G401 (cell line): ENCODE data around the gene FAM193A. TPM values are rescaled to one million over a fixed set of nuclear protein-coding genes. Genes with fewer than 3 reads are reported as not detected.
"Not testable (repeated sequence)": the region's sequence is repeated elsewhere in the genome, so short reads cannot be mapped to it uniquely, and the experiment has no call there.

Experiments used
- DNase-seq: peaks from one replicate; pipeline ENCODE4 v3.0.0-alpha.2; 2015; ENCODE audit warnings: low spot score
- in situ Hi-C: cut with HindIII; loops from 2 replicates; pipeline ENCODE4 v1.10.0; 2016; ENCODE audit warnings: low sequenced_read_pairs, mixed read lengths
- total RNA-seq: library from RNA; depleted of rRNA; stranded (reverse); fragments of >200 nt; shearing (Covaris generic); gene quantifications from 2 replicates; pipeline ENCODE4 v1.2.3, GENCODE V29; 2014

The FAM193A gene
- total RNA-seq, 1 experiment from 2014 or later = 26.2 TPM

DNA sequence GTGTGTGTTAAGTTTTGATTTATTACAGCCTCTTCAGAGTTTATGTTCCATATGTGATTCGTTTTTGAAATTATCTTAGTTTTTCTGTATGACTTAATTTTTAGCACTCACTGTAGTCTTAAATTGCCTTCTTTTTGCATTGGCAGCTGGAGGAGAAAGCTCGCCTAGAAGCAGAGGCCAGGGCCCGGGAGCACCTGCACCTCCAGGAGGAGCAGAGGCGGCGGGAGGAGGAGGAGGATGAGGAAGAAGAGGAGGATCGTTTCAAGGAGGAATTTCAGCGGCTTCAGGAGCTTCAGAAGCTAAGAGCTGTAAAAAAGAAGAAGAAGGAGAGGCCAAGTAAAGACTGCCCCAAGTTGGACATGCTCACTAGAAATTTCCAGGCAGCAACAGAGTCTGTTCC lies 163.1 kb downstream of the FAM193A start:
- DNase-seq = no peak
- in situ Hi-C loops = no loop called here

DNA sequence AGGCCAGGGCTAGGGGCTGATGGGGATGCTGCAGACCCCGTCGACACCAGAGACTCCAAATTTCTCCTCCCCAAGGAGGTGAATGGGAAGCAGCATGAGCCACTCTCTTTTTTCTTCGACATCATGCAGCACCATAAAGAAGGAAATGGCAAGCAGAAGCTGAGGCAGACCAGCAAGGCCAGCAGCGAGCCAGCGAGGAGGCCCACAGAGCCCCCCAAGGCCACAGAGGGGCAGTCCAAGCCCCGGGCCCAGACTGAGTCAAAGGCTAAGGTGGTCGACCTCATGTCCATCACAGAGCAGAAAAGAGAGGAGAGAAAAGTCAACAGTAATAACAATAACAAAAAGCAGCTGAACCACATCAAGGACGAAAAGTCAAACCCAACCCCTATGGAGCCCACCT lies 163.6 kb downstream of the FAM193A start:
- no peak for DNase-seq
- in situ Hi-C loops = no loop called here

DNA sequence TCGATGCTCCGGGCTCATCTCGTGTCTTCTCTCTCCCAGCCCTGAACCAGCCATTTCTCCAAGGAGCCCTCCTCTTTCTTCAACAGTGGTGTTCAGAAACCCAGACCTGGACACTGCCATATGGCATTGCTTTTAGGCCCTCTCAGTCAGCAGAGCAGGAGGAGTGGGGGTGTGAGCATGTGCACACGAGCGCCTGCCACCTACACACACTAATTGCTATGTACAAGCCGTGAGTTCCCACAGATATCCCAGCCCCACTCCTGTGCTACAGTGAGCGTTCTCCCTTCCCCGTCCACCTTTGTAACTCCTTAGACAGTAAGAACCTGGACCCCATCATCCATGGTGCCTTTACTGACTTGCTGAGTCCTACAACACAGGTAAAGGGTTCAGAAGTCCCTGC lies 165.9 kb downstream of the FAM193A start:
- in situ Hi-C loops = no loop called here
- no peak for DNase-seq

DNA sequence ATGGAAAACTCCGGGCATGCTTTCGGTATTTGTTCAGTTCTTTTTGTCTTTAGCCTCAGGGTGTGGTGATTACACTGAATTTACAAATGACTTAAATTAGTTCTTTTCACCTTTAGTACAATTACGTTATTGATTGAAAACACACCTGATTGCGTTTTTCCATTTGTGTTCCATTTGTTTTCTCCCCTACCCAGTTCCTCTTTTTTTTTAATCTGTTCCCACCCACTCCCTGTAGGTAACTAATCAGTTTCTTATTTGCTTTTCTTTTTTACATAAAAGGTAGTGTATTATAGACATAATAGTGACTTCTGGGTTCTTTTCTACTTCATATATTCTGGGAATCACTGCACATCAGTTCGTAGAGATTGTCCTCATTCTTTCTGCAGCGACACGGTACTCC lies 166.3 kb downstream of the FAM193A start:
- in situ Hi-C loops = no loop called here
- no peak for DNase-seq

DNA sequence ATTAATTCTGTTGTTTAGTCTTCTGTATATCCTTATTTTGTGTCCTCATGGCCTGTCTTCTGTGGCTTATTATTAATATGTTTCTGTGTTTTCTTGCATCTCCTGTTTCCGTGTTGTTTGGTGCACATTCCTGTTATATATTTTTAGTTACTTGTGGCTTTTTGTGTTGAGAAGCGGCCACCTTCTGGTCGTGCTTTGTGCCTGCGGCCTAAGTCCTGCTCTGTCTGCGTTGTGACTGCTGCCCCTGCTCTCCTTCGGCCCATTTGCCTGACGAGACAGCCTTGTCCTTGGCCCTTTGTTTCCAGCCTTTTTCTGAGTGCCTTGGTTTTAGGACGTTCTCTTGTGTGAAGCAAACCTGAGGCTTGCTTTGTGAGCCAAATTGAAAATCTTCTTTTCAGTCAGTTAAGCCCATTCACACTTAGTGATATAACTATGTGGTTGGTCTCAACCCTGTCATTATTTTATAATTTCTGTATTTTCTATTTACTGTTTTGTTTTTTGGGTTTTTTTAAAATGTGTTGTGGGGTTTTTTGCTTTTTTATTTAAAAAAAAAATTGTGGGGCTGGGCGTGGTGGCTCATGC lies 175.9 kb downstream of the FAM193A start:
- in situ Hi-C loops = no loop called here
- DNase-seq = no peak

DNA sequence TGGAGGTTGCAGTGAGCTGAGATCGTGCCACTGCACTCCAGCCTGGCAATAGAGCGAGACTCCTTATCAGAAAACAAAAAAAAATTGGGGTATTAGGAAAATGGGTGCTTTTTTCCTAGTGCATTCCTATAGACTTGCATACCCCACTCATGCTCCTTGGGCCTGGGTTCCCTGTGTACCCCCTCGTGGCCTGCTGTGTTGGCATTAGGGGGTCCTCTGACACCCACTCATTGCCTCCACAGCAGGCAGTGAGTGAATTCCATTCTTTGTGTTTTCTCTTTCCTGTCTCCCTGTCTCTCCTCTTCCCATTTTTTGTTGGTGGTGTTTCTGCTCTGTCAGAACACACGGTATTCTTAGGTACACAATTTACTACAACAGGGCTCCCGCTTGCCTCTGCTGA lies 176.9 kb downstream of the FAM193A start:
- in situ Hi-C loops = no loop called here
- DNase-seq = no peak

DNA sequence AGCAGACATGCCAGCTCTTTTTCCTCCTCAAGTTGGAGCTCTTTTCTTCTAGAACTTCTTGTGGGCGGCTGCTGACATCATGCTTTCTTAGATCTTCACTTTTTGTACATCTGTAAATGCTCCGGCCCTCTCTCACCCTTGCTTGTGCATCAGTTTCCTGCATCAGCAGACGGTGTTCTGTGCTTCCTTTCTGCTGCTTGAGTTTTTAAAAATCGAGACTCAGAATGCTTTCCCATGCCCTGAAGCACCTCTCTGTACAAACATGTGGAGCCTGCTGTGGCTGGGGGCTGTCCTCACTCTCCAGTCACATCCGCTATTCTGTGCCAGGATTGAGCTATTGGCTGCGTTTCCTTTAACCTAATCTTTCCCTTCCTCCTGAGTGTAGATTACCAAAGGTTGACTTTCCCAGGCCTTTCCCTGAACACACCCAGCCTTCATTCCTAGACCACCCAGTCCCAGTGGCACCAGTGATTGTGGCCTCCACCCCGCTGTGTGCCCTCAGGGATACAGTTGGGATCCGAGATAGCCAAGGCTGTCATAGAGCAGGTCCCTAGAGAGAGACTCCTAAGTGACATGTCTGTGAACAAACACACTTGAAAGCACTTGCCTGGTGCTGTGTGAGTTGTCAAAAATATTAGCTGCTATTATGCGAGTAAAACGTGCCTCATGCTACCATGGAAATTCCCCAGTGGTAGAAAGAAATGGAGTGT lies 177.8 kb downstream of the FAM193A start:
- no peak for DNase-seq
- in situ Hi-C loops = no loop called here

DNA sequence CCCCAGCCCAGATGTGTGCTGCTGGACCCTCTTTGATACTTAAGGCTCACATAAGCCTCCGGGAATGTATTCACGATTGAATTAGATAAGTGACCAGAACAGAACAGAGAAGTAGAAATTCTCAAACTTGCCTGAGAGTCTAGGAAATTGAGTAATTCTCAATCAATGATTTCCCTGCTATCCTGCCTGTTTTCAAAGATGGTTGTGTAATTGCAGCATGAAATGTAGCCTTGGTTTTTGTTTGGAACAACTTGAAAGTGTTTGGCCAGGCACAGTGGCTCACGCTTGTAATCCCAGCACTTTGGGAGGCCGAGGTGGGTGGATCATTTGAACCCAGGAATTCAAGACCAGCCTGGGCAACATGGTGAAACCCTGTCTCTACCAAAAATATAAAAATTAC lies 178.5 kb downstream of the FAM193A start:
- DNase-seq = no peak
- in situ Hi-C loops = no loop called here

DNA sequence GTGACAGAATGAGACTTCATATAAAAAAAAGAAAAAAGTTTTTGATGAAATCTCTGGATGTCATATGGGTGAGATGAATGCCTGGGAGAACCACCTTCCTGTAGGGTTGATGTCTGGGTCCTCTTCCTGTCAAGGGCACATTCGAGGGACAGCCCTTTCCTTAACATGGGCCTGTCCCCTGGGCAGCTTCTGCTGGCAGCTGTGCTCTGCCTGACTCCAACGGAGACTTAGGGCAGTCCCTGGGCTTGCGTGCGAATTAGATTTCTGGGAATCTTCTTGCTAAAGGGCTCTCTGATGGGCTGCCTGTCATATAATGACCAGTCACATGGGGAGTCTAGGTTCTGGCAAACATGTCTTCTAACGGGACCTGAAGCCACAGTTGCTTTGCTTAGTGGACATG lies 179.0 kb downstream of the FAM193A start:
- no peak for DNase-seq

DNA sequence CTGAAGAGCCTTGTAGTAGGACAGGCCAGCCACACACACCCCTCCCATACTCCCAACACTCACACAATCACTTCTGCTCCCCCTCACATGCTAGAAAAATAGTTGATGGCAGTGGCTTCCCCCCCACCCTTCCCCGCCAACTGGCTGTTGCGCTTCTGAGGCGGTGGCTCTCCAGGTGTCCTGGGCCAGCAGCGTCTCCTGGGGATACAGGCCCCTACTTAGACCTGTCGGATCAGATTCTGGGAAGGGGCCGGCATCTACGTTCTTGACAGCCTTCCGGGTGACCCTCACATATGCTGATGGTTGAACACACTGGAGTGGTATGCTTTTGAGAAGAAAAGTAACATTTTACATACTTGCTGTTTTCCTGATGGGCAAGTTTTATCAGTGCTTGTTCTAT lies 179.8 kb downstream of the FAM193A start:
- in situ Hi-C loops = no loop called here
- DNase-seq = no peak

More for the DNA sequence above, 179.0 kb downstream of the FAM193A start:
- in situ Hi-C loops = no loop called here

DNA sequence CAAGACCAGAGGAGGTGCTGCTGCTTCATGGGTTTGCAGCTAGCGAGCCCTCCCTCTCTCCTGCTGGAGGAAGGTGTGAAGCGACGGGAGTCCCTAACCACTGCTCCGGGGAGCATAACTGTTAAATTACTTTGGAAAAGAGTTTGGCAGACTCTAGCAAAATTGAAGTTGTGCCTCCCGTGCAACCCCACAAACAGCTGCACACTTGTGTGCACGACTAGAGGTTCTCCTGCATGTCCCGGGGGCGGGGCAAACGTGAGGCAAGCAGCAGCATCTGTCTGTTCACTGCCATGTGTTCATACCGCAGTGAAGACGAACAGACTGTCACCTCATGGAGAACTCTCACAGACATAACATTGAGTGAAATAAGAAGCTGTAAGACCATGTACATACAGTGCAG lies 185.1 kb downstream of the FAM193A start:
- DNase-seq = no peak
- in situ Hi-C loops = no loop called here

DNA sequence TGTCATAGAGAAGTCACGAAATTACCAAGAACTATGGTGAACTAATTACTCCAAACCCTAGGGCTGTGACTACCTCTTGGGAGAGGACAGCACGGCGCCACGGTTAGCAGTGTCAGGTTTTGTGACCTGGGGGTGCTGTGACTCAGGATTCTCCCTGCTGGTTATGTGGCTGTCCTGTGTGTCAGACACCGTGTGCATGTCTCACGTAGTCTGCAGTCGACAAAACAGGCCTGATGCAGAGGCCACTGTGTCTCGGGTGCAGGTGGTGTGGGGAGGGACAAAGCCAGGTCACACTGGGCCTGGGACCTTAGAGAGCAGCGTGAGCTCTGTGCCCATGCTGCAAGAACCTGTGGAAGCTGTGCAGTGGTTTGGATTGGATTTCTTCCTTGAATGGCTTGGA lies 185.6 kb downstream of the FAM193A start:
- in situ Hi-C loops = no loop called here
- DNase-seq = no peak

DNA sequence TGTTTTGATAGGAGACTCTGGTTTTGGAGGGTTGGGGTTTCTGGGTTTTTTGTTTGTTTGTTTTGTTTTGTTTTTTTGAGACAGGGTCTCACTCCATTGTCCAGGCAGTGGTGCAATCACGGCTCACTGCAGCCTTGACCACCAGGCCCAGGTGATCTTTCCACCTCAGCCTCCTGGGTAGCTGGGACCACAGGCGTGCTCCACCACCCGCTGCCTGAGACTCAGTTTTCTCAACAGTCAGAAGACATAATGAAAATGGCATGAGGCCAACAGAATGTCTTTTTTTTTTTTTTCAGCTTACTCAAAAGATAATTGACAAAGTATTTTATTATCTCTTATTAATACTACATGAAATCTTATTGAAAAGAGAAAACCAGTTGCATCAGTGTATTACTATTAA lies 187.3 kb downstream of the FAM193A start:
- in situ Hi-C loops = no loop called here
- DNase-seq = no peak

DNA sequence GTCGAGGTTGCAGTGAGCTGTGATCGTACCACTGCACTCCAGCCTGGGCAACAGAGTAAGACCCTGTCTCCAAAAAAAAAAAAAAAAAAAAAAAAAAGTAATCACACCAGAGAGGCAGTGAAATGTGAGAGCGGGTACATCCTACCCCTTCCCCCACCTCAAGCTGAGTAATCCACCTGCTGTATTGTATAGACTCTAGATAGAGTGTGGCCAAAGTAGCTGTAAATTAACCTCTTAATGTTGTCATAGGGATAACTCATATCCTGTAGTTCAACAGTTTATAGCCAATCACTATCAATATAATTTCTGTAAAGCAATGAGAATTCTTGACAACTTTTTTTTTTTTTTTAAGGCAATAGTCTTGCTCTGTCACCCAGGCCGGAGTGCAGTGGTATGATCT lies 188.9 kb downstream of the FAM193A start:
- no peak for DNase-seq
- in situ Hi-C loops = no loop called here

DNA sequence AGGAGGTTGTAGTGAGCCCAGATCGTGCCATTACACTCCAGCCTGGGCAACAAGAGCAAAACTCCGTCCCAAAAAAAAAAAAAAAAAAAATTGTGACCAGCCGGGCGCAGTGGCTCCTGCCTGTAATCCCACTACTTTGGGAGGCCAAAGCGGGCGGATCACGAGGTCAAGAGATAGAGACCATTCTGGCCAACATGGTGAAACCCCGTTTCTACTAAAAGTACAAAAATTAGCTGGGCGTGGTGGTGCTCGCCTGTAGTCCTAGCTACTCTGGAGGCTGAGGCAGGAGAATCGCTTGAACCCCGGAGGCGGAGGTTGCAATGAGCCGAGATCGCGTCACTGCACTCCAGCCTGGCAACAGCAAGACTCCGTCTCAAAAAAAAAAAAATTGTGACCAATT lies 190.4 kb downstream of the FAM193A start:
- DNase-seq, in situ Hi-C loops: not testable (repeated sequence)

DNA sequence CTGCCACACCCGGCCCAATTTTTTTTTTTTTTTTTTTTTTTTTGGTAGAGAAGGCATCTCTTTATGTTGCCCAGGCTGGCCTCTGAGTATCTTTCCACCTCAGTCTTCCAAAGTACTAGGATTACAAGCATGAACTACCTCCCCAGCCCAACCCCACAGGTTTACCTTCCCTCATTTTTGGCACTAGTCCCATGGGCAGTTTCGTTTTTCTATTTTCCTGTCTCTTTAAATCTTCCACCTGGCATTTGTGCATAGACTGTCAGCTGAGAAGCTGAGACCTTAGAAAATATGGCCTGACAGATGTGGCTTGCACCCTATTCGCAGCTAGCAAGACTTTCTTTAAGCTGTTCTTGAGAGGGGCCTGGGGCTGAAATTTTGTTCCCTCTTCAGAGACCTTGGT lies 191.8 kb downstream of the FAM193A start:
- DNase-seq = no peak
- in situ Hi-C loops = no loop called here

DNA sequence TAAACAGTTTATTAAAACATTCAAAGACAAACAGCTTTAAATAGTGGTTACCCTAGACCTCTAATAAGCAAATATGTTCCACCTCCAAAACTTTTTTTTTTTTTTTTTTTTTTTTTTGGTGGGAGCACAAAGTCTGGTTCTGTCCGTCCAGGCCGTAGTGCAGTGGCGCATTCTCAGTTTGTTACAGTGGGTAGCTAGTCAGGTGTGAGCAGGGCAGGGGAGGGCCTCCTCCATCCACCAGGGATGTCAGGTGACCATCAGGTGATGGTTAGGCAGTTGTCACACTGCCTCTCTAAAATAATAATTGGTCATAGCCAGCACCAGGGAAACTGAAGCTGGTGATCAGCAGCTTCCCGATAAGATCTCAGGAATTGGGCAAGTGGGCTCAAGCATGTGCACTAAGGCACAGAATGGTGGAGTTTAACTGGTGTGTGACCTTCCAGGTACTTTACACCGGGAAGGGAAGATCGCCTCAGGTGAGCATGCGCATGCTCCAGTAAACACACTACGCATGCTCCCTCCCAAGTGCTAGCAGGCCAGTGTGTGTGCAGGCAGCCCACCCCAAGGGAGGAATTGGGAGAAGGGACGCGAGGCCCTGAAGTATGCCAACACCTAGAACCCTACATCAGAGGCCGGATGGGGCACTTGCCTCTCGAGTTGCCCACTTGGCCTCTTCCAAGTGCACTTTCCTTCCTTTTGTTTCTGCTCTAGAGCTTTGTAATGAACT lies 192.5 kb downstream of the FAM193A start:
- in situ Hi-C loops = no loop called here
- no peak for DNase-seq

DNA sequence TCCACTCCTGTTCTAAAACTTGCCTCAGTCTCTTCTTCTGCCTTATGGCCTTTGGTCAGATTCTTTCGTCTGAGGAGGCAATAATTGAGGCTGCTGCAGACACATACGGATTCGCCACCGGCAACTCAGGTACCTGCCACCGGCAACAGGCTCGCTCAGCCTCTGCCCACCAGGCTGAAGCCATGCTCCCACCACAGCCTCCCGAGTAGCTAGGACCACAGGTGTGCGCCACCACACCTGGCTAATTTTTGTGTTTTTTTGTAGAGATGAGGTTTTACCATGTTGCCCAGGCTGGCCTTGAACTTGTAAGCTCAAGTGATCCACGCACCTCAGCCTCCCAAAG lies 193.1 kb downstream of the FAM193A start:
- DNase-seq = no peak
- in situ Hi-C loops = no loop called here

DNA sequence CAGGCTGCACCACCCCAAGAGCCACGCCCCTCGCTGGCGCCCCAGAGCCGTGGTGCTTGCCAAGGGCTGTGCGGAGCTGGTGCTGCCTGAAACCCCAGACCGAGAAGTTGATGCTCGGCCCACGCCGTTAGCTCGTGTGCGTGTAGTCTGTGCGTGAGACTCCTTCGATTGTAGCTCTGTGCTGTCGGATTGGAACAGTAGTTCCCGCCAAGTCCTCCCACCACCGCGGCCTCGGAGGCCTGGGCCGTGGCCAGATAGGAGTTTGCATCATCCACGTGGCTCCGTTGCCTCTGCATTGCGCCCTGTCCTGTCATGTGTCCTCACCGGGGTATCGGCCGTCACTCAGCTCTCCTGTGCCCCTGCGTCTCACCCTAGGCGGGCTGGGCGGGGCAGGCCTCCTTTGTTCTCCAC lies 195.5 kb downstream of the FAM193A start:
- in situ Hi-C loops = no loop called here
- DNase-seq = no peak

DNA sequence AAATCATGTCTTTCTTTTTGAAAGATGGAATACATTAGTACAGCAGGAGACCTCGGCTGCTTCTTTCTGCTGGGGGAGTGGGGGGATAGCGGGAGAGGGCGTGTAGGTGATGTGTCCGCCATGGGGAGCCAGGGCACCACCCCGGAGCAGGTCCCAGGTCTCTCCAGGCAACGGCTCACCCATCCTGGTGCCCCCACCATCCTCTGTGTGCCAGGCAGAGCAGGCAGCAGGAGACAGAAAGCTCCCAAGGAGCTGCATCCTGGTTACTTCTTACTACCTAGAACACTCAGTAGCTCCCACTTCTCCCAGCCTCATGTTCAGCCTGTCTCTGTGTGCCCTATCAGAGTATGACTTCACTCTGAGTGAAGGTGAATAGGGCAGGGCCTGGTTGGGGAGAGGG lies 196.1 kb downstream of the FAM193A start:
- in situ Hi-C loops = no loop called here
- DNase-seq = no peak
